HEK293 (cell line): ENCODE results near the gene XIRP2.

Experiments used
- HOXD13 ChIP-seq: sonication (generic); formaldehyde crosslinking; IDR thresholded peaks from 2 replicates; pipeline ENCODE4 v1.8.0; 2022; ENCODE audit warnings: missing genetic modification reagents, borderline replicate concordance
- ZNF266 ChIP-seq: fragments of 450-650 bp; formaldehyde crosslinking; IDR thresholded peaks from 2 replicates; pipeline ENCODE4 v1.5.1; 2016; ENCODE audit warnings: missing biosample characterization, missing genetic modification characterization, low read depth
- ZNF530 ChIP-seq: fragments of 450-650 bp; formaldehyde crosslinking; IDR thresholded peaks from 2 replicates; pipeline ENCODE4 v1.5.1; 2016; ENCODE audit warnings: low read depth, missing biosample characterization, missing genetic modification characterization
- TF ChIP-seq, protein P1 (sequence below): fragments of 450-650 bp; formaldehyde crosslinking; IDR thresholded peaks from 2 replicates; pipeline ENCODE4 v1.5.1; 2016; ENCODE audit warnings: missing biosample characterization, missing genetic modification characterization
- TF ChIP-seq, protein P2 (sequence below): fragments of 450-650 bp; formaldehyde crosslinking; IDR thresholded peaks from 2 replicates; pipeline ENCODE4 v1.5.1; 2016; ENCODE audit warnings: missing biosample characterization, missing genetic modification characterization
- TF ChIP-seq, protein P3 (sequence below): fragments of 450-650 bp; formaldehyde crosslinking; IDR thresholded peaks from 2 replicates; pipeline ENCODE4 v1.5.1; 2017; ENCODE audit warnings: missing biosample characterization, mild to moderate bottlenecking, missing genetic modification characterization, moderate library complexity

DNA sequence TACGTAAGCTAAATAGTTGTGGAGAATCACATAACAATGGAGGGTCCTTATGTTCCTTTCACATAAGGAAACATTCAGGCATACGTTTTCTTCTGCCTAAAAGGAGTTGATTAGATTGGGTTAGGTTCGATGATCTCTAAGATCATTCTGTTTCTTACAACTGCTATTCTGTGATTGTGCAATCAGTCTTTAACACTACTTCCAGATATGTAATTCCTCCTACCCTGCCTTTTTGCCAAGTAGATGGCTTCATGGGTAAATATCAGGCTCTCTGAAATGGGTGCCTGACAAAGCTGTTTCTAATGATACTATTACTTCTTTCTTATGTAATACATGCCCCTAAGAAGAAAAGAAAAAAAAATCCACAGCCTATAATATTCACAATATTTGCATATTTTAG, 321.5 kb downstream of the XIRP2 start:
- TF ChIP-seq HOXD13 (CRISPR knock-in tag) = no peak
- TF ChIP-seq ZNF266 (tag by site-specific recombination) = no peak
- TF ChIP-seq, protein P1, sequence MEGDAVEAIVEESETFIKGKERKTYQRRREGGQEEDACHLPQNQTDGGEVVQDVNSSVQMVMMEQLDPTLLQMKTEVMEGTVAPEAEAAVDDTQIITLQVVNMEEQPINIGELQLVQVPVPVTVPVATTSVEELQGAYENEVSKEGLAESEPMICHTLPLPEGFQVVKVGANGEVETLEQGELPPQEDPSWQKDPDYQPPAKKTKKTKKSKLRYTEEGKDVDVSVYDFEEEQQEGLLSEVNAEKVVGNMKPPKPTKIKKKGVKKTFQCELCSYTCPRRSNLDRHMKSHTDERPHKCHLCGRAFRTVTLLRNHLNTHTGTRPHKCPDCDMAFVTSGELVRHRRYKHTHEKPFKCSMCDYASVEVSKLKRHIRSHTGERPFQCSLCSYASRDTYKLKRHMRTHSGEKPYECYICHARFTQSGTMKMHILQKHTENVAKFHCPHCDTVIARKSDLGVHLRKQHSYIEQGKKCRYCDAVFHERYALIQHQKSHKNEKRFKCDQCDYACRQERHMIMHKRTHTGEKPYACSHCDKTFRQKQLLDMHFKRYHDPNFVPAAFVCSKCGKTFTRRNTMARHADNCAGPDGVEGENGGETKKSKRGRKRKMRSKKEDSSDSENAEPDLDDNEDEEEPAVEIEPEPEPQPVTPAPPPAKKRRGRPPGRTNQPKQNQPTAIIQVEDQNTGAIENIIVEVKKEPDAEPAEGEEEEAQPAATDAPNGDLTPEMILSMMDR (tag by site-specific recombination) = no peak
- TF ChIP-seq, protein P2, sequence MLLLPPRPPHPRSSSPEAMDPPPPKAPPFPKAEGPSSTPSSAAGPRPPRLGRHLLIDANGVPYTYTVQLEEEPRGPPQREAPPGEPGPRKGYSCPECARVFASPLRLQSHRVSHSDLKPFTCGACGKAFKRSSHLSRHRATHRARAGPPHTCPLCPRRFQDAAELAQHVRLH = no peak
- TF ChIP-seq, protein P3, sequence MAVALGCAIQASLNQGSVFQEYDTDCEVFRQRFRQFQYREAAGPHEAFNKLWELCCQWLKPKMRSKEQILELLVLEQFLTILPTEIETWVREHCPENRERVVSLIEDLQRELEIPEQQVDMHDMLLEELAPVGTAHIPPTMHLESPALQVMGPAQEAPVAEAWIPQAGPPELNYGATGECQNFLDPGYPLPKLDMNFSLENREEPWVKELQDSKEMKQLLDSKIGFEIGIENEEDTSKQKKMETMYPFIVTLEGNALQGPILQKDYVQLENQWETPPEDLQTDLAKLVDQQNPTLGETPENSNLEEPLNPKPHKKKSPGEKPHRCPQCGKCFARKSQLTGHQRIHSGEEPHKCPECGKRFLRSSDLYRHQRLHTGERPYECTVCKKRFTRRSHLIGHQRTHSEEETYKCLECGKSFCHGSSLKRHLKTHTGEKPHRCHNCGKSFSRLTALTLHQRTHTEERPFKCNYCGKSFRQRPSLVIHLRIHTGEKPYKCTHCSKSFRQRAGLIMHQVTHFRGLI (tag by site-specific recombination) = no peak
- no peak for TF ChIP-seq ZNF530
